H9 (cell line): ENCODE results near the gene TMEM45B. TPM values are rescaled to one million over a fixed set of nuclear protein-coding genes. Genes with fewer than 3 reads are reported as not detected.

Experiments used
- DNase-seq: peaks from one replicate; pipeline ENCODE4 v3.0.0-alpha.2; 2017
- H2AFZ ChIP-seq: one replicate; pipeline ENCODE4 v1.6.1; 2013; ENCODE audit warnings: mild to moderate bottlenecking, low read length, control low read depth, moderate library complexity
- H2AK5ac ChIP-seq: 2 replicates; pipeline ENCODE4 v1.6.1; 2013; ENCODE audit warnings: low read length, control low read depth, mixed read lengths; ENCODE audit not compliant: insufficient read length
- H2BK120ac ChIP-seq: one replicate; pipeline ENCODE4 v1.6.1; 2013; ENCODE audit warnings: low read depth, mild to moderate bottlenecking, low read length, control low read depth, inconsistent platforms; ENCODE audit not compliant: poor library complexity, severe bottlenecking
- H2BK12ac ChIP-seq: 2 replicates; pipeline ENCODE4 v1.6.1; 2013; ENCODE audit warnings: low read length, control low read depth, mixed read lengths, low read depth; ENCODE audit not compliant: insufficient read length
- H2BK15ac ChIP-seq: 2 replicates; pipeline ENCODE4 v1.6.1; 2013; ENCODE audit warnings: low read depth, low read length, control low read depth
- H2BK20ac ChIP-seq: one replicate; pipeline ENCODE4 v1.6.1; 2013; ENCODE audit warnings: low read depth, mild to moderate bottlenecking, low read length, control low read depth, inconsistent platforms; ENCODE audit not compliant: poor library complexity, severe bottlenecking
- H2BK5ac ChIP-seq: 2 replicates; pipeline ENCODE4 v1.6.1; 2013; ENCODE audit warnings: low read length, control low read depth, mixed read lengths; ENCODE audit not compliant: insufficient read length
- H3K14ac ChIP-seq: 2 replicates; pipeline ENCODE4 v1.6.1; 2013; ENCODE audit warnings: low read length, control low read depth; ENCODE audit not compliant: insufficient read depth
- H3K18ac ChIP-seq: 2 replicates; pipeline ENCODE4 v1.6.1; 2013; ENCODE audit warnings: low read depth, mild to moderate bottlenecking, mixed read lengths, low read length, control low read depth; ENCODE audit not compliant: insufficient read length
- H3K23ac ChIP-seq: 2 replicates; pipeline ENCODE4 v1.6.1; 2013; ENCODE audit warnings: low read length, control low read depth, mixed read lengths, low read depth; ENCODE audit not compliant: insufficient read length
- H3K23me2 ChIP-seq: 2 replicates; pipeline ENCODE4 v1.6.1; 2013; ENCODE audit warnings: low read depth, mild to moderate bottlenecking, mixed read lengths, low read length, control low read depth; ENCODE audit not compliant: insufficient read length, poor library complexity, severe bottlenecking
- H3K27ac ChIP-seq: 2 replicates; pipeline ENCODE4 v1.5.1; 2013; ENCODE audit warnings: low read length, control low read depth, mixed read lengths, low read depth; ENCODE audit not compliant: insufficient read length
- H3K27me3 ChIP-seq: 2 replicates; pipeline ENCODE4 v1.6.1; 2013; ENCODE audit warnings: low read length, control low read depth, inconsistent platforms; ENCODE audit not compliant: insufficient read depth
- H3K4ac ChIP-seq: 2 replicates; pipeline ENCODE4 v1.6.1; 2013; ENCODE audit warnings: low read depth, mild to moderate bottlenecking, control low read depth, inconsistent platforms, low read length, moderate library complexity
- H3K4me1 ChIP-seq: 2 replicates; pipeline ENCODE4 v1.6.1; 2013; ENCODE audit warnings: low read length, control low read depth, inconsistent platforms; ENCODE audit not compliant: insufficient read depth
- H3K4me2 ChIP-seq: 2 replicates; pipeline ENCODE4 v1.6.1; 2013; ENCODE audit warnings: low read length, control low read depth, mixed read lengths; ENCODE audit not compliant: insufficient read length, insufficient read depth
- H3K56ac ChIP-seq: 2 replicates; pipeline ENCODE4 v1.6.1; 2013; ENCODE audit warnings: low read depth, mild to moderate bottlenecking, mixed read lengths, low read length, control low read depth; ENCODE audit not compliant: insufficient read length
- H3K79me1 ChIP-seq: 2 replicates; pipeline ENCODE4 v1.6.1; 2013; ENCODE audit warnings: low read depth, mild to moderate bottlenecking, moderate library complexity, low read length, control low read depth, inconsistent platforms; ENCODE audit not compliant: insufficient read depth, poor library complexity, severe bottlenecking
- H3K79me2 ChIP-seq: 2 replicates; pipeline ENCODE4 v1.6.1; 2013; ENCODE audit warnings: low read length, control low read depth, inconsistent platforms; ENCODE audit not compliant: insufficient read depth
- H3K9ac ChIP-seq: 2 replicates; pipeline ENCODE4 v1.6.1; 2013; ENCODE audit warnings: low read length, control low read depth, mixed read lengths; ENCODE audit not compliant: insufficient read length; ENCODE audit errors: extremely low read depth
- H3K9me3 ChIP-seq: one replicate; pipeline ENCODE4 v1.6.1; 2013; ENCODE audit warnings: low read depth, low read length, inconsistent platforms; ENCODE audit not compliant: control insufficient read depth
- H3T11ph ChIP-seq: one replicate; pipeline ENCODE4 v1.6.1; 2013; ENCODE audit warnings: mild to moderate bottlenecking, low read length, control low read depth, inconsistent platforms
- H4K20me1 ChIP-seq: one replicate; pipeline ENCODE4 v1.6.1; 2013; ENCODE audit not compliant: control insufficient read depth, insufficient read length, insufficient read depth
- H4K5ac ChIP-seq: 2 replicates; pipeline ENCODE4 v1.6.1; 2013; ENCODE audit warnings: low read depth, mild to moderate bottlenecking, mixed read lengths, low read length, control low read depth; ENCODE audit not compliant: insufficient read length
- H4K8ac ChIP-seq: replicated peaks from 2 replicates; pipeline ENCODE4 v1.6.1; 2013; ENCODE audit warnings: low read length, control low read depth, mixed read lengths, low read depth; ENCODE audit not compliant: insufficient read length
- H4K91ac ChIP-seq: 2 replicates; pipeline ENCODE4 v1.6.1; 2013; ENCODE audit warnings: low read depth, mild to moderate bottlenecking, moderate library complexity, mixed read lengths, low read length, control low read depth; ENCODE audit not compliant: insufficient read length
- H3K27ac Mint-ChIP-seq, 3 experiments: 2 replicates in 2 of 3; 3 replicates in 1 of 3; pipeline ENCODE4 v1.8.0; 2020 to 2021; ENCODE audit warnings: mixed read lengths in 3 of 3, mild to moderate bottlenecking in 1 of 3, moderate library complexity in 1 of 3
- H3K27me3 Mint-ChIP-seq: 2 replicates; pipeline ENCODE4 v1.8.0; 2021; ENCODE audit warnings: low read depth, mild to moderate bottlenecking, moderate library complexity, mixed read lengths
- H3K36me3 Mint-ChIP-seq, 3 experiments: 2 replicates in 2 of 3; 3 replicates in 1 of 3; pipeline ENCODE4 v1.8.0; 2020 to 2021; ENCODE audit warnings: low read depth in 3 of 3, mixed read lengths in 3 of 3; ENCODE audit not compliant: insufficient read depth in 1 of 3
- H3K4me1 Mint-ChIP-seq, 2 experiments: 2 replicates each; pipeline ENCODE4 v1.8.0; 2020; ENCODE audit warnings: mixed read lengths in 2 of 2
- H3K4me3 Mint-ChIP-seq, 2 experiments: 2 replicates in 1 of 2; 3 replicates in 1 of 2; pipeline ENCODE4 v1.8.0; 2020 to 2021; ENCODE audit warnings: mild to moderate bottlenecking in 2 of 2, mixed read lengths in 2 of 2, moderate library complexity in 1 of 2
- H3K9me3 Mint-ChIP-seq, 2 experiments: 2 replicates in 1 of 2; 3 replicates in 1 of 2; pipeline ENCODE4 v1.8.0; 2020; ENCODE audit warnings: mild to moderate bottlenecking in 2 of 2, mixed read lengths in 2 of 2, moderate library complexity in 1 of 2
- WGBS: extraction: QIAGEN DNeasy Blood & Tissue Kit; methylation state at CpG from one replicate; pipeline ENCODE4 v1.1.7; 2013; ENCODE audit warnings: missing lambda C conversion rate, low lambda C conversion rate, mixed read lengths; ENCODE audit not compliant: insufficient read length; ENCODE audit errors: extremely low coverage; 5-methylcytosine and 5-hydroxymethylcytosine counted together
- long read RNA-seq: library from polyadenylated mRNA; unstranded; transcript quantifications from one replicate; pipeline ENCODE4 v2.0.0, GENCODE V29; 2020
- total RNA-seq: library from RNA; stranded (reverse); gene quantifications from 2 replicates; pipeline ENCODE4 v1.2.1, GENCODE V29; 2021
- TF ChIP-seq, protein P1 (sequence below): fragments of 200-600 bp; sonication (generic); conservative IDR thresholded peaks from 3 replicates; pipeline ENCODE4 v1.8.0; 2021; ENCODE audit warnings: antibody characterized with exemption, mild to moderate bottlenecking

Gene TMEM45B
- total RNA-seq: 0.35 and 0.70 TPM in 2 replicates
- long read RNA-seq, partial matches to known transcripts: 0 of 3 reads
- long read RNA-seq, other reads (novel, unspliced or antisense): 0 of 3 reads

DNA sequence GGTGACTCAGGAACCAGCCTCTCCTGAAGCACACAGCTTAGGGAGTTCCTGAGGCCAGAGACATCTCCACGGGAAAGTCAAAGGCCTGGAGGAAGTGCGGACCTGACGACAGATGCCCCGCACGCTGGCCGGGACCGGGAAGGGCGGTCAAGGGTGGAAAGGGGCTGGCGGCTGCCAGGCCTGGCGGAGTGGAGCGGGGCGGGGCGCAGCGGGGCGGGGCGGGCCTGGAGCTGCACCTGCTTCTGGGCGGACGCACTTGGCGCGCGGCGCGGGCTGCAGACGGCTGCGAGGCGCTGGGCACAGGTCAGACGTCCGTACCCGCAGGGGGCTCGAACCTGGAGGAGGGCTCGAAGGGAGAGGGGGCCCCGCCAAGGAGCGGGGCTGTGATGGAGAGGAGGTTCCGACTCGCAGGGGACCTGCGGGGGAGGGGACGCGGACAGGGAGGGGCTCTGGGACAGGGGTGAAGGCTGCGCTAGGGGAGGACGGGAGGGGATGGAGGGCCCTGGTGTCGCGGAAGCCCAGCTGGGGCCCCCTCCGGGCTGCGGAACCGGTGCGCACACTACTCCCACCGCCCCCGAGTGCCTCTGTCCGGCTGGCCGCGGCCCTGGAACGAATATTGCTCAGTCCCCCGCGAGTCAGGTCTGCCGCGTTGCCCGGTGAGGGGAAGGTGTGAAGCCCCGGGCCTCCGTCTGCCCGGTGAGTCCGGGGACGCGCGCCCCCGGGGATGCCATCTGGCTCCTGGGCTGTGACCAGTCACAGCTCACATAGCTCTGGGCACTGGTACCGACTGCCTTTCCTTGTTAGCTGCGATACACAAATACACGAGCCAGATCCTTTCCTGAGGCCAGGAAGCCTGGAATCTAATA lies at the start of gene TMEM45B:
Gene TMEM45B (plus strand): TSS at position 253 of the 866 bp plus-strand sequence. CDS start 36,635 bp downstream, outside the sequence.
- Histone ChIP-seq H3K4me2 (peak within 1 kb of the TSS; percentile 24), H2BK12ac (no peak within 1 kb of the TSS), H2BK20ac (no peak within 1 kb of the TSS), H3K9ac (no peak within 1 kb of the TSS), H2BK5ac (no peak within 1 kb of the TSS), H3K9me3 (no peaks in the 10 kb centered on the region), H3K14ac (peak within 1 kb of the TSS; percentile 22; the same call in 1 of the 2 replicates), H3K4ac (no peak within 1 kb of the TSS), H3K27me3 (peaks cover 6% of the 10 kb centered on the region; the same call in 1 of the 2 replicates), H3K4me1 (no peaks in the 10 kb centered on the region), H3K27ac (no peak within 1 kb of the TSS), H2BK120ac (no peak within 1 kb of the TSS), H4K8ac (no peak within 1 kb of the TSS), H3K23me2 (no peaks in the 10 kb centered on the region), H4K91ac (no peak within 1 kb of the TSS), H4K5ac (no peak within 1 kb of the TSS), H2AFZ (no peak within 1 kb of the TSS), H3K18ac (no peak within 1 kb of the TSS), H3T11ph (no peak within 1 kb of the TSS), H3K79me2 (no peaks in the 10 kb centered on the region), H3K79me1 (no peaks in the 10 kb centered on the region), H2AK5ac (no peak within 1 kb of the TSS), H4K20me1 (no peaks in the 10 kb centered on the region), H3K23ac (no peak within 1 kb of the TSS), H2BK15ac (no peak within 1 kb of the TSS), H3K56ac (no peak within 1 kb of the TSS)
- peaks cover 0 to 2% (median 0%) of the 10 kb centered on the region in 3 experiments; a peak in 3 of 7 replicates for H3K36me3 Mint-ChIP-seq
- TF ChIP-seq, protein P1, sequence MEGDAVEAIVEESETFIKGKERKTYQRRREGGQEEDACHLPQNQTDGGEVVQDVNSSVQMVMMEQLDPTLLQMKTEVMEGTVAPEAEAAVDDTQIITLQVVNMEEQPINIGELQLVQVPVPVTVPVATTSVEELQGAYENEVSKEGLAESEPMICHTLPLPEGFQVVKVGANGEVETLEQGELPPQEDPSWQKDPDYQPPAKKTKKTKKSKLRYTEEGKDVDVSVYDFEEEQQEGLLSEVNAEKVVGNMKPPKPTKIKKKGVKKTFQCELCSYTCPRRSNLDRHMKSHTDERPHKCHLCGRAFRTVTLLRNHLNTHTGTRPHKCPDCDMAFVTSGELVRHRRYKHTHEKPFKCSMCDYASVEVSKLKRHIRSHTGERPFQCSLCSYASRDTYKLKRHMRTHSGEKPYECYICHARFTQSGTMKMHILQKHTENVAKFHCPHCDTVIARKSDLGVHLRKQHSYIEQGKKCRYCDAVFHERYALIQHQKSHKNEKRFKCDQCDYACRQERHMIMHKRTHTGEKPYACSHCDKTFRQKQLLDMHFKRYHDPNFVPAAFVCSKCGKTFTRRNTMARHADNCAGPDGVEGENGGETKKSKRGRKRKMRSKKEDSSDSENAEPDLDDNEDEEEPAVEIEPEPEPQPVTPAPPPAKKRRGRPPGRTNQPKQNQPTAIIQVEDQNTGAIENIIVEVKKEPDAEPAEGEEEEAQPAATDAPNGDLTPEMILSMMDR: no peak
- H3K4me1 Mint-ChIP-seq: peaks cover 3 to 4% of the 10 kb centered on the region in 2 experiments; a peak in 1 of 4 replicates
- H3K27ac Mint-ChIP-seq: peak within 1 kb of the TSS in 1 of 3 experiments; percentile 50; a peak in 1 of 7 replicates
- WGBS: no CpG with 5 or more reads among the region's 68 CpGs
- peaks cover 4% of the 10 kb centered on the region in 2 experiments; a peak in 2 of 5 replicates for H3K9me3 Mint-ChIP-seq
- H3K4me3 Mint-ChIP-seq: peak within 1 kb of the TSS; percentile 63 to 78
- peak; percentile 76 for DNase-seq
- H3K27me3 Mint-ChIP-seq: peaks cover 71% of the 10 kb centered on the region
